ENCODE results near the gene ATP6V1F.

Gene ATP6V1F

GRCh38 chr7:128831178-128831993 lies 31.3 kb upstream of the ATP6V1F start:
- DNase-seq (ENCODE audit: low read depth, low spot score): peak; percentile 87
- H3K4me3 ChIP-seq (ENCODE audit: low read depth, low read length): peak overlapping the region; percentile 90
- TF ChIP-seq CTCF (IDR thresholded peaks at IDR 0.05; ENCODE audit: low read depth, low read length): no peak
- in situ Hi-C loops (cut with HindIII; ENCODE audit: low sequenced_read_pairs): no loop called here

- no peak for TF ChIP-seq CTCF (IDR thresholded peaks at IDR 0.05; ENCODE audit: low read depth, low read length)
- in situ Hi-C loops (cut with HindIII; ENCODE audit: low sequenced_read_pairs): no loop called here
- peak; percentile 72 for DNase-seq (ENCODE audit: low read depth, low spot score)
- peak overlapping the region; percentile 90 for H3K4me3 ChIP-seq (ENCODE audit: low read depth, low read length)
Observed at GRCh38 chr7:128831994-128832879, 30.4 kb upstream of the ATP6V1F start.

- DNase-seq (ENCODE audit: low read depth, low spot score): no peak
- H3K4me3 ChIP-seq (ENCODE audit: low read depth, low read length): peak overlapping the region; percentile 90
- TF ChIP-seq CTCF (IDR thresholded peaks at IDR 0.05; ENCODE audit: low read depth, low read length): no peak
- in situ Hi-C loops (cut with HindIII; ENCODE audit: low sequenced_read_pairs): no loop called here
Observed at GRCh38 chr7:128832880-128833147, 29.8 kb upstream of the ATP6V1F start.

- TF ChIP-seq CTCF (IDR thresholded peaks at IDR 0.05; ENCODE audit: low read depth, low read length): no peak
- peak; percentile 95 for DNase-seq (ENCODE audit: low read depth, low spot score)
- in situ Hi-C loops (cut with HindIII; ENCODE audit: low sequenced_read_pairs): no loop called here
- H3K4me3 ChIP-seq (ENCODE audit: low read depth, low read length): peak overlapping the region; percentile 90
Observed at GRCh38 chr7:128833148-128833945, 29.3 kb upstream of the ATP6V1F start.

GRCh38 chr7:128833946-128834325 lies 28.7 kb upstream of the ATP6V1F start:
- peak overlapping the region; percentile 90 for H3K4me3 ChIP-seq (ENCODE audit: low read depth, low read length)
- in situ Hi-C loops (cut with HindIII; ENCODE audit: low sequenced_read_pairs): no loop called here
- no peak for DNase-seq (ENCODE audit: low read depth, low spot score)
- TF ChIP-seq CTCF (IDR thresholded peaks at IDR 0.05; ENCODE audit: low read depth, low read length): no peak

- no peak for TF ChIP-seq CTCF (IDR thresholded peaks at IDR 0.05; ENCODE audit: low read depth, low read length)
- no peak for DNase-seq (ENCODE audit: low read depth, low spot score)
- no peak overlapping the region for H3K4me3 ChIP-seq (ENCODE audit: low read depth, low read length)
- in situ Hi-C loops (cut with HindIII; ENCODE audit: low sequenced_read_pairs): no loop called here
Observed at GRCh38 chr7:128835231-128835751, 27.4 kb upstream of the ATP6V1F start.
